GM19023 (cell line): ENCODE results near the gene HSD17B2.

Source experiments
- ATAC-seq: cut with Tn5 transposase; IDR thresholded peaks from one replicate; pipeline ENCODE4 v1.9.1; 2021; ENCODE audit warnings: mild to moderate bottlenecking, moderate library complexity; ENCODE audit not compliant: unreplicated experiment

The HSD17B2 gene

DNA sequence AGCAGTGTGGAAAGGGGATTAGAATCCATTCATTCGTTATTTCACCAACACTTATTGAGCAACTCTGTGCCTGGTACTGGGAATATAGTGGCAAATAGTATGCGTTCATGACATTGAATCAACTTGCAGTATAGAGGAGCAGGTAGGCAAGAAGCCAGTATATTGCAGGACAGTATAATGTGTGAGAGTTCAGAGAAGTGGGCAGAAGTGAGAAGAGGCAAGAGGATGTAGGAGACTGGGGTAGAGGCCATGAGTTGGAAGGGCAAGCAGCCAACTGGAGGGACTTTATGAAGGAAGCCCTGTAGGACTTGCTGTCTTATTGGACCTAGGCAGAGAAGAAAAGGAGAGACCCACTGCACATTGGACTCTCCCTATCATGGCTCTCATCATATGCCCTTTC, 12.3 kb downstream of the HSD17B2 start:
- ATAC-seq, result no peak

DNA sequence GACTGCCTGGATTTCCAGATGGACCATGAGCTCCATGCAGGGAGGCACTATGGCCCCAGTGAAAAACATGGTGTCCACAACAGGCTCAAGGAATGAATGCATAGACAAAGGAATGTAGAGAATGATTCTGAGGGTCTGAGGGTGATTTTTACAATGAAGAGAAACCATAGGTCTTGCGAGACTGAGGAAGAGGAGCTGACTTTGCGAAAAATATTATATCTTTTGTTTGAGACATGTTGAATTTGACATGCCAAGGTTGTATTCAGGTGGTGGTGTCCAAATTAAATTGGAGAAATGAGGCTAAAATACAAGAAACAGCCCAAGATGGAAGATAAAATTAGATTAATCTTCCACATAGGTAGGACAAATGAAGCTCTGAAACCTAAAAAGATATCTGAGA, 12.7 kb downstream of the HSD17B2 start:
- ATAC-seq, result no peak

- no peak for ATAC-seq
These were observed 14.4 kb downstream of the HSD17B2 start for GRCh38 chr16:82049484-82049883.

GRCh38 chr16:82050506-82050905, 15.5 kb downstream of the HSD17B2 start:
- no peak for ATAC-seq

DNA sequence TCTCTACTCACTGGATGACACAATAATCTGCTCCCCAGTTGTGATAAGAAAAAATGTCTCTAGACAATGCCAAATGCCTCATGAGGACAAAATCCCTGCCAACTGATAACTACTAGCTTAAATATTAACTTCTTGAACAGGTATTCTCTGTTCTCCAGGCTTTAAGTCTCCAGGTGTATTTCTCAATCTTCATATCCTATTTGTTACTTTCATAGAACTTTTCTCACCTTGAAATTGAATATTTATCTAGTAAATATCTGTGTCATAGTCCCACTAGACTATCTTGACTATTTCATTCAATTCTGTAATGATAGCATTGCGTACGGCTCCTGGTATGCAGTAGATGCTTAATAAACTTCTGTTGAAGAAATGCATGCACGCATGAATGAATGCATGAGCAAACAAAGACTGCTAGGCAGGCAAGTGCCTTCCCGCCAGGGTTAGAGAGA, 15.9 kb downstream of the HSD17B2 start:
- ATAC-seq, result no peak

DNA sequence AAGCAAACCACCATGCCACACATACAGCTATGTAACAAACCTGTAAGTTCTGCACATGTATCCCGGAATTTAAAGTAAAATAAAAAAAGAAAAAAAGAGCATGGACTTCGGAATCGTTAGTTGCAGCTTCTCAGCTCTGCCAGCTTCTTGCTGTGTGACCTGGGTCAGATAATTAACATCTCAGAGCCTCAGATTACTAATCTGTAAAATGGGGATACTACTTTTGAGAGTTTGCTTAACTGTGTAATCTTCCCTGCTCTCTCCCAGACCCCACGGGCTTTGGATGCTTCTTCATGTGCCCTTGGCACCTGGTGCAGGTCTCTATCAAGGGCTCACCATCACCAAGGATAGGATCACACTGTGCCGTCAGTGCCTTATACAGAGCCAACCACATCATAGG, 16.6 kb downstream of the HSD17B2 start:
- no peak for ATAC-seq

DNA sequence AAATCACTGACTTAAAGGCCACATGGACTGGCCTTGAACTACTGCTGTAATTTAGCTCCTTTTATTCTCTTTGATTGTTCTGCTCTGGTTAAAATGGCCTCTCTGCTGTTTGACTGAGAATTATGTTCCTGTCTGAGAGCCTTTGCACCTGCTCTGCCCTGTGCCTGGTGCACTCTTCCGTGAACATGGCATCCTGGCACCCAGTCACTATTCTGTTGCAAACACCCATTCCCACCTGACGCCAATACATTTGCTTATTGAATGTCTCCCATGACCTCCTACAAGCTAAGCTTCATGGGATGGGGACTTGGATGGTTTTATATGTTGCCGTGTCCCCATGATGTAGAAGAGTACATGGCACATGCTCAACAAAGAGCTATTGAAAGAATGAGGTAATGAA, 20.1 kb downstream of the HSD17B2 start:
- ATAC-seq, result no peak

DNA sequence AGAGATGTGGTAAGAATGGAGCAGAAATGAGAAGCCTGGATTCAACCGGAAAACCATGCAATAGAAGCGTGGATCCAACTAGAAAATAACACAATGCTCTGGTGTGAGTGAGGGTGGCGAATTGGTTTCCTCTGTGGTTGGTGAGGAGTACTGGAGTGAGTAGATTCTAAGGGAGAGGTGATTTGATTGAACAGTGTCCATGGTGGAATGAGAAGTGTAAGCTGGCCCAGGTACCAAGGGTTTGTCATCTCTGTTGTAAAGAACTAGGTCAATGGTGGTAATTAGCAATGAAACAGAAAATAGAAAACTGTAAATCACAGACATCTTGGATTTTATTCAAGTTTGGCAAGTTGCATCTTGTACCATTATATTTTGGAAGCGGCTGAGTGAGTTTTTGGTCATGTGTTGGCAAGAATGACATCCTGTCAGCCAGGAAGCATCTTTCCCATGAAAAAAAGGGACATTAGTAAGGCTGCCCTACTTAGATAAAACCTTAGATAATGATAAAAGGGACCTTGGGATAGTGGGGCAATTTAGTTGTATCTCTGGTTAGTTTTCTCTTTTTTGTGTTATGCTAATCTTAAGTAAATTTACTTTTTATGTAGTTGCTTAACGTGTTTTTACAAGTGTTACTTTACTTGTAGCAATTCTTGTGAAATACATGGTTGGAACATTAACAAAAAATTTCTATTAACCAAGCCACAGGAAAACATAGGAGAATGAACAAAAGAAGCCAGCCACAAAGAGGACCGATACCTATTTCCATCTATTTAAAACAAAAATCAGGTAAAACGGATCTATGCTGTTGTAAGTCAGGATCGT, 20.9 kb downstream of the HSD17B2 start:
- ATAC-seq, result no peak

DNA sequence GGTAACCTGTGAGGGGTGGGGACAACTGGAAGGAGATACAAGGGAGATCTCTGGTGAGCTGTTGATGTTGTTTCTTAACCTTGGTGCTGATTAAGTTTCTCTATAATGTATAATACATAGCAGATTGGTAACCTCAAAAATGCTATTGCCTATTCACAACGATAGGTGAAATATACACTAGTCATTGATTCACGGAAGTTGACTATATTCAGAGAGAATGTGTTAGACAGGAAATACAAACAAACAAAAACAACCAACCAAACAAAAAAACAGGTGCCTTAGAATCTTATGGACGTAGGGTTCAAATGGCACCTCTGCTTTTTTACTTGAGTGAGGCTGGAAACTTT, 21.5 kb downstream of the HSD17B2 start:
- ATAC-seq, result no peak

DNA sequence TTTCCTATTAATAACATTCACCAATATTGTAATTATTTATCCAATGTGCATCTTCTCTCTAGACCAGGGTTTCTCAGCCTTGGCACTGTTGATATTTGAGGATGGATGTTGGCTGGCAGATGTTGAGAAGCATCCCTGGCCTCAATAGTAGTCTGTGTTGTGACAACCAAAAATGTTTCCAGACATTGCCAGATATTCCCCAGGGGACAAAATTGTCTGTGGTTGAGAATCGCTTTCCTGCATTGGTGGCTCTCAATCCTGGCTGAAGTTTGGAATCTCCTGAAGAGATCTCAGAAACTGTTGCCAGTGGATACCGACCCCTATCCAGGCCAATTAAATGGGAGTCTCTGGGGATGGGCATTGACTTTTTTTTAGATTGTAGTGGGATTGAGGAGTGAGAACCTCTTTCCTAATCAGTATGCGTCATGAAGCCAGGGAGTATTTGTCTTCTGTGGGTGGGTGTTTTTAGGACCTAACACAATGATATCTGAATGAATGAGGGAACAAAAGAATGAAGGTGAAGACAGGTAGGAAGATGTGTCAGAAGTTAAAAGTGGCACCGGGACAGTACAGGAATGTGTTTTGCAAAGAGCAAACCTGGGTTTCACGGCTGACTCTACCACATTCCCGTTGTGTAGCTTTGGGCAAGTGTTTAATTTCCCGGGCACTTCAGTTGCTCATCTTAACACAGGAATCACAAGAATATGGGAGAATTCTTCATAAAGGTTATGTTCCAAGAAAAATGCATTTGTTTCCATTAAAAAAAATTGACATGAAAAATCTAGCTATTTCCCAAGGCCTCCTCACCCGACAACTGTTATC, 24.3 kb downstream of the HSD17B2 start:
- ATAC-seq, result no peak

- no peak for ATAC-seq
These were observed 24.9 kb downstream of the HSD17B2 start for GRCh38 chr16:82059983-82060421.

GRCh38 chr16:82061861-82062525, 26.9 kb downstream of the HSD17B2 start:
- ATAC-seq, result no peak

DNA sequence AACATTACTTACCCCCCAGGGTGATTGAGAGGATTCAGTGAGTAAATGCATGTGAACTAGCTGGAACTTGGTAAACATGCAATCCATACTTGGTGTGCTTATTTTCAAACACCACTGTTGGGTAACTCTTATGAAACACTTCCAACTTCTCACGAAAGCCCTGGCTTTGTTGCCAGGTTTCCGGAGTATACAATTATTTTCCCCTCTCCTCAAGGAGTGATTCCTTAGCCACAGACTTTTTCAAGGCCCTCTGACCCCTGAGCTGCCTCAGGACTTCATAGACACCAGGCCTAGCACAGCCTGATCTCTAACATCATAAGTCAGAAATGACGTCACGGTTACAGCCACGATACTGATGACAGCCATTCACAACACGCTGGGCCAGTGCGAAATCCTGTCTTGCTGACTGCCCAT, 27.6 kb downstream of the HSD17B2 start:
- ATAC-seq, result no peak

DNA sequence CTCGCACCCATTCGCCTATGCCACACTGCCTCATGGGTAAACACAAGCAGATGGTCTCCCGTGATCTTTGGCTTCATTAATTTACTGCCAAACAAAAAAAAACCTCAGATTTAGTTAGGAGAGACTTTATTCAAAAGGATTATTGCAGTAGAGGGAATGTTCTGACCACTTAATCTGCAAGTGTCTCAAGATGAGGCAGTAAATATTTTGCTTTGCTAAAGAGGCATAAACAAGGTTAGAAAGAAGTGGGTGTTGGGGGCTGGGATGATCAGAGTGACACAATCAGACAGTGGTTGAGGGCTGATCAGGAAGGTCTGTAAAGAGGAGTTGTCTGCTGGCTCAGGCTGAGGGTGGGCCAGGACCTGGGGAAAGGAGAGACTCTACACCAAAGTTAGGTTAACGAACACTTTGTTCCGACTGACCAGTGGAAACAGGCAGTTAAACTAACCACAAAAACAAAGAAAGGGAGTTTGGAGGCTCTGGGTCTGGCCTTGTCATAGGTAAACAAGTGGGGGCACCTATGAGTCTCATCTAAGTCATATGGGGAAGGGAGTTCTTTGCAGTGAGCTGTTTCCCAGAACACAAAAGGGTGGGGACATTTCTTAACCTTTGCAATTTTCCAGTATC, 28.5 kb downstream of the HSD17B2 start:
- ATAC-seq, result no peak

DNA sequence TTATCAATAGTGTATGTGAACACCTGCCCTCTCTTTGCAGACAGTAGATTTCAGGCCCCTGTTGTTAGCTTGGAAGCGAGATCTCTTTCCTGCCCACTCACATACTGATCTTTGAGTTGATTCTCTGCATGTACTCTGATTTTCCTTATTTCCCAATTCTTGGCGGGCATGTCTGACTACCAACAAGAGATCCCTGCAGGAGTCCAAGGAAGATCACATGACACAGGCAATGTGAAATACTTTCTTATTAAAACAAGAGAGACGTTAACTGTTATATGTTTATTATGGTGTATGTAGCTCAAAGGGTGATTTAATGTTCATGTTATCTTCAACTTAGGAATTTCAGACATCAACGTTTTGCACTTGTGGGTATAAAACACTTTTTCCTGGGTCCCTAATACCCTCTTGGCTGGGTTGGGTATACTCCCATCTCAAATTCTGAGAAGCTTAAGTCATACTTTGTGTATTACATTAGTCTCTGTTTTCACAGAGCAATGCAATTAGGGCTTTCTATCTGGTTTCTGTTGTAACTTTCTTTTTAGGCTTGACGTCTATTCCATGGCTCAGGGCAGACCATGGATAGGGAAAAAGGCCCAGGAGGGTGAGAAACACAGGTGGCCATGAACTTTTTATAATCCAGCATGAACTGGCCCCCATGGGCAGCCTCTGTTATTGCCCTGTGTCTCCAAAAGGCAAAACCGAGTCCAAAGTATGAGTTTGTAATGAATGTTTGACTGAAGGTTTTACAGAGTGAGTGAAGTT, 32.2 kb downstream of the HSD17B2 start:
- no peak for ATAC-seq

DNA sequence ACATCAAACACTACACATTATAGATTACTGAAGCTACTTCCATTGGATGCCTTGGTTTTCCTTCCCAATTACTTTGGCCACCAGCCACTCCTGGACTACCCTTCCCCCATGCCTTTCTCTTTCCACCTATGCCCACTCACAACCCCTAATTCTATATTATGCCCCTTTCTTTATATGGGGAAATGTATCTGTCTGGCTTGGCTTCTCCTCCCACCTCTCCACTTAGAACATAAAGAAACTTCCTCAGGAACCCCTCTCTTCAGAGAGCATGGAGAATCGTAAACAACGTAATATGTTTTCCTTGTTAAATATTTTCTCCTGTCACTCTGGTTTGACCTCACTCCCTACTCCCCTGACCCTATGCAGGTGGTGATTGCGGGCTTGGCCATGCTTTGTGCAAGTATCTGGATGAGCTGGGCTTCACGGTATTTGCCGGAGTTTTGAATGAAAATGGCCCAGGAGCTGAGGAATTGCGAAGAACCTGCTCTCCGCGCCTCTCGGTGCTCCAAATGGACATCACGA, 32.8 kb downstream of the HSD17B2 start:
- no peak for ATAC-seq

GRCh38 chr16:82070656-82071369, 35.8 kb downstream of the HSD17B2 start:
- no peak for ATAC-seq

GRCh38 chr16:82071421-82071820, 36.4 kb downstream of the HSD17B2 start:
- ATAC-seq, result no peak

DNA sequence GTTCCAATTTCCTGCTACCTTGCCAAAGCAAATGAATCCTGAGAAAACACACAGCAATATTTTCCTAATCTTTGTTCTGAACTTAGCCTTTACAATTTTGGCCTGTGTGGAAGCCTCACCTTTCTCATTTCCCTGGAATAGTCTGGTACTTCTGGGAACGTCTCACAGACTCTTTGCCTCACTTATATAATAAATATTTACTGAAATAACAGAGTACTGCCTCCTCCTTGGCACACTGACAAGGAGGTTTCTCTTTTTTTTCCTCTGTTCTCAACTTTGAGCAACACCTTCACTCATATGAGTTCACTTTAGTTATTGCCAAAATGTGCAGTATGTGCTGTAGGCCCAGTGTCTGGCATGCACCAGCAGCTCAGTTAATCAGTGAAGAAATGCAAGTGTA, 37.3 kb downstream of the HSD17B2 start:
- ATAC-seq, result no peak
